HepG2 (cell line): Measurements from ENCODE around the gene LRP1-AS. TPM values are rescaled to one million over a fixed set of nuclear protein-coding genes. Genes with fewer than 3 reads are reported as not detected.

Experiments used
- AHR ChIP-seq: IDR thresholded peaks from 2 replicates; pipeline ENCODE4 v1.6.1; 2018; ENCODE audit warnings: missing genetic modification reagents, missing compliant biosample characterization
- ARNTL ChIP-seq: sonication (generic); formaldehyde crosslinking; IDR thresholded peaks from 2 replicates; pipeline ENCODE4 v1.4.0; 2020; ENCODE audit warnings: mild to moderate bottlenecking, missing genetic modification reagents
- CEBPB ChIP-seq: IDR thresholded peaks from 2 replicates; pipeline ENCODE4 v1.6.1; 2011; ENCODE audit warnings: low read depth, low read length, improper control_type of control experiment, borderline replicate concordance
- CHD2 ChIP-seq: IDR thresholded peaks from 2 replicates; pipeline ENCODE4 v1.6.1; 2011; ENCODE audit warnings: low read depth, low read length, improper control_type of control experiment
- FOXO1 ChIP-seq: sonication (generic); formaldehyde crosslinking; IDR thresholded peaks from 2 replicates; pipeline ENCODE4 v1.4.0; 2020; ENCODE audit warnings: missing genetic modification reagents
- GFI1 ChIP-seq: sonication (generic); formaldehyde crosslinking; IDR thresholded peaks from 2 replicates; pipeline ENCODE4 v1.5.0; 2020; ENCODE audit warnings: missing genetic modification reagents, mild to moderate bottlenecking, borderline replicate concordance
- KAT2B ChIP-seq: fragments of 150-350 bp; IDR thresholded peaks from 2 replicates; pipeline ENCODE4 v1.6.1; 2014; ENCODE audit warnings: low read depth, low read length, borderline replicate concordance
- KAT8 ChIP-seq: IDR thresholded peaks from 2 replicates; pipeline ENCODE4 v1.6.1; 2016; ENCODE audit warnings: missing genetic modification reagents, missing compliant biosample characterization
- MEF2D ChIP-seq: sonication (generic); formaldehyde crosslinking; IDR thresholded peaks from 2 replicates; pipeline ENCODE4 v1.5.1; 2020; ENCODE audit warnings: mild to moderate bottlenecking, missing genetic modification reagents
- SRSF1 ChIP-seq: fragments of 200-400 bp; formaldehyde crosslinking; optimal IDR thresholded peaks from 2 replicates; pipeline ENCODE3; 2017; ENCODE audit warnings: mild to moderate bottlenecking, low read depth, low read length, moderate library complexity
- ZBTB7B ChIP-seq: sonication (generic); formaldehyde crosslinking; IDR thresholded peaks from 2 replicates; pipeline ENCODE4 v1.4.0; 2020; ENCODE audit warnings: missing genetic modification reagents
- ZFP1 ChIP-seq: IDR thresholded peaks from 2 replicates; pipeline ENCODE4 v1.6.1; 2016
- ZNF552 ChIP-seq: sonication (generic); formaldehyde crosslinking; IDR thresholded peaks from 2 replicates; pipeline ENCODE4 v1.9.0; 2022; ENCODE audit warnings: missing genetic modification reagents, mild to moderate bottlenecking, borderline replicate concordance
- ZNF558 ChIP-seq: sonication (generic); formaldehyde crosslinking; IDR thresholded peaks from 2 replicates; pipeline ENCODE4 v1.9.0; 2022; ENCODE audit warnings: mild to moderate bottlenecking, missing genetic modification reagents, borderline replicate concordance
- ZNF678 ChIP-seq: sonication (generic); formaldehyde crosslinking; IDR thresholded peaks from 2 replicates; pipeline ENCODE4 v1.4.0; 2020; ENCODE audit warnings: mild to moderate bottlenecking, missing genetic modification reagents
- ZNF703 ChIP-seq: sonication (generic); formaldehyde crosslinking; IDR thresholded peaks from 2 replicates; pipeline ENCODE4 v1.5.1; 2020; ENCODE audit warnings: missing genetic modification reagents, mild to moderate bottlenecking, moderate library complexity, borderline replicate concordance
- polyA plus RNA-seq, 8 experiments: library from polyadenylated mRNA; depleted of rRNA in 3 of 8; stranded (reverse) in 7 of 8; unstranded in 1 of 8; fragments of >200 nt; fragmentation: Illumina TruSeq in 4 of 8; extraction: Trizol in 4 of 8; gene quantifications; 2 replicates each; pipeline versions ENCODE4 v1.2.1 to v1.2.3, GENCODE V29; 2011 to 2016; ENCODE audit warnings: low read depth in 4 of 8, missing spikeins in 1 of 8, mixed read lengths in 1 of 8; ENCODE audit not compliant: insufficient read depth in 1 of 8
- total RNA-seq, 5 experiments: library from RNA; depleted of rRNA; stranded (reverse); fragments of >200 nt; fragmentation: Illumina TruSeq; extraction: Trizol; gene quantifications; 2 replicates each; pipeline ENCODE4 v1.2.3, GENCODE V29; 2016; ENCODE audit warnings: low read depth in 1 of 5
- TF ChIP-seq, protein P1 (sequence below): sonication (generic); formaldehyde crosslinking; IDR thresholded peaks from 2 replicates; pipeline ENCODE4 v1.5.0; 2020; ENCODE audit warnings: mild to moderate bottlenecking, missing genetic modification reagents
- TF ChIP-seq, protein P2 (sequence below): sonication (generic); formaldehyde crosslinking; IDR thresholded peaks from 2 replicates; pipeline ENCODE4 v1.4.0; 2020; ENCODE audit warnings: missing genetic modification reagents, mild to moderate bottlenecking, borderline replicate concordance
- TF ChIP-seq, protein P3 (sequence below): sonication (generic); formaldehyde crosslinking; IDR thresholded peaks from 2 replicates; pipeline ENCODE4 v1.8.0; 2022; ENCODE audit warnings: missing genetic modification reagents, mild to moderate bottlenecking, inconsistent platforms, borderline replicate concordance
- TF ChIP-seq, protein P4 (sequence below): sonication (generic); formaldehyde crosslinking; IDR thresholded peaks from 2 replicates; pipeline ENCODE4 v1.4.0; 2020; ENCODE audit warnings: missing genetic modification reagents, mild to moderate bottlenecking, borderline replicate concordance
- TF ChIP-seq, protein P5 (sequence below): sonication (generic); formaldehyde crosslinking; IDR thresholded peaks from 2 replicates; pipeline ENCODE4 v1.5.1; 2020; ENCODE audit warnings: missing genetic modification reagents, mild to moderate bottlenecking, borderline replicate concordance

Gene LRP1-AS
- total and polyA plus RNA-seq, 2 of the 13 experiments (the other 11 are each of a cell fraction or from before 2014, with no cell fraction given) = 0.20 TPM; not detected in 1

DNA sequence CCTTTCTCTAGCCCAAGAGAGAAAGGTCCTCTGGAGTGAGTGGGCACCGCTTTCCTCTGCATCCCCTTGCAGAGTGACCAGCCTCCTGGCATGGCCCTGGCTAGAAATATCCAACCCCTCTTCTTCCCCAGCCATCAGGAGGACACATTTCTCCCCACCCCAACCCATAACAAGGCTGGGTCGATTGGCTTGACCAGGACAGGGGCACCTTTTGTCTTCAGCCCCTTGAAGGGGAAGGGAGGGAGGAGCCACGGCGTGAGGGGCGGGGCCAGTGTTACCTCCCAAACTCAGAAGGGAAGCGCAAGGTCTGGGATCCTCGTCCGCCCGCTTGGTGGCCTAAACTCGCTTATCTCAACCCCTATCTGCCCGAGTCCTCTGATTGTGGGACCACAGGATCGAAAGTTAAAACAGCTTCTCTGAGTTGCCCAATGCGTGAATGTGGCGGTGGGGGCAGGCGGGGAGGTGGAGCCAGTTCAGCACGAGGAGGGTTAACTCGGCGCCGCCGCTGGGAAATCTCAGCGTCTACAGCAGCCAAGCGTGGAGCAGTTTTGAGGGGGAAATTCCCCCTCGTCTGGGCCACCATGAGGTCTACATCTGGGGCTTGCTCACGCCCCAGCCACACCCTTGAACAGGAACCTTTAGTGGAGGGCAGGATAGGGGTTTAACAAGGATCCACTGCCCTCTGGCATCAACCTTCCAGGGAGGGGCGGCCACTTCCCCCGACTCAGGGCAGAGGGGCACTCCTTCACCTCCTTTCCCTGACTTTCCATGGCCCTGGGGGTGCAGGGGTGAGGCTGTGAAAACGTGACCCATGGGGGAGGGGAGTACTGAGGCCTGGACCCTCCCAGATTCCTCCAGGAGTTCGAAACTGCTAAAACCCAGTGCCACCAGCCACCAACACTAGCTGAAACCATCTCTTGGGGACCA lies 37.1 kb downstream of the LRP1-AS start (continued):
- TF ChIP-seq, protein P1, sequence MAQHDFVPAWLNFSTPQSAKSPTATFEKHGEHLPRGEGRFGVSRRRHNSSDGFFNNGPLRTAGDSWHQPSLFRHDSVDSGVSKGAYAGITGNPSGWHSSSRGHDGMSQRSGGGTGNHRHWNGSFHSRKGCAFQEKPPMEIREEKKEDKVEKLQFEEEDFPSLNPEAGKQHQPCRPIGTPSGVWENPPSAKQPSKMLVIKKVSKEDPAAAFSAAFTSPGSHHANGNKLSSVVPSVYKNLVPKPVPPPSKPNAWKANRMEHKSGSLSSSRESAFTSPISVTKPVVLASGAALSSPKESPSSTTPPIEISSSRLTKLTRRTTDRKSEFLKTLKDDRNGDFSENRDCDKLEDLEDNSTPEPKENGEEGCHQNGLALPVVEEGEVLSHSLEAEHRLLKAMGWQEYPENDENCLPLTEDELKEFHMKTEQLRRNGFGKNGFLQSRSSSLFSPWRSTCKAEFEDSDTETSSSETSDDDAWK (CRISPR knock-in tag) = no peak
- 0 out of 2 replicates have a peak, but pooled peaks have one; percentile 23 for TF ChIP-seq ZBTB7B (CRISPR knock-in tag)
- no peak for TF ChIP-seq CEBPB
- no peak for TF ChIP-seq ZFP1 (CRISPR knock-in tag)
- no peak for TF ChIP-seq ZNF552
- TF ChIP-seq KAT8 (CRISPR knock-in tag) = no peak
- no peak; the same call in 1 of the 2 replicates for TF ChIP-seq ARNTL (CRISPR knock-in tag)
- TF ChIP-seq CHD2 = no peak
- TF ChIP-seq, protein P2, sequence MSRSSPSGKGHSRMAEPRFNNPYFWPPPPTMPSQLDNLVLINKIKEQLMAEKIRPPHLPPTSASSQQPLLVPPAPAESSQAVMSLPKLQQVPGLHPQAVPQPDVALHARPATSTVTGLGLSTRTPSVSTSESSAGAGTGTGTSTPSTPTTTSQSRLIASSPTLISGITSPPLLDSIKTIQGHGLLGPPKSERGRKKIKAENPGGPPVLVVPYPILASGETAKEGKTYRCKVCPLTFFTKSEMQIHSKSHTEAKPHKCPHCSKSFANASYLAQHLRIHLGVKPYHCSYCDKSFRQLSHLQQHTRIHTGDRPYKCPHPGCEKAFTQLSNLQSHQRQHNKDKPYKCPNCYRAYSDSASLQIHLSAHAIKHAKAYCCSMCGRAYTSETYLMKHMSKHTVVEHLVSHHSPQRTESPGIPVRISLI = no peak
- no peak for TF ChIP-seq MEF2D (CRISPR knock-in tag)
- TF ChIP-seq, protein P3, sequence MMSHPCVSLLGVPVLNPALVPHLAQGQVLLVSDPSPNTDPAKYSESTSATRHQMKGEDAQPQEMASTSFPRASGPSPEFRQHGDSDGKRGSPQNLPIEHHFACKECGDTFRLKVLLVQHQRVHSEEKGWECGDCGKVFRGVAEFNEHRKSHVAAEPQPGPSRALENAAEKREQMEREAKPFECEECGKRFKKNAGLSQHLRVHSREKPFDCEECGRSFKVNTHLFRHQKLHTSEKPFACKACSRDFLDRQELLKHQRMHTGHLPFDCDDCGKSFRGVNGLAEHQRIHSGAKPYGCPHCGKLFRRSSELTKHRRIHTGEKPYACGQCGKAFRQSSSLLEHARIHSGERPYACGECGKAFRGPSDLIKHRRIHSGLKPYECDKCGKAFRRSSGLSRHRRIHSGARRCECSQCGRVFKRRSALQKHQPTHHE (CRISPR knock-in tag) = no peak
- TF ChIP-seq ZNF558 (CRISPR knock-in tag) = no peak
- TF ChIP-seq SRSF1 = no peak
- TF ChIP-seq ZNF703 (CRISPR knock-in tag) = no peak
- no peak for TF ChIP-seq ZNF678 (CRISPR knock-in tag)
- TF ChIP-seq AHR = no peak
- peak; percentile 35; the same call in 1 of the 2 replicates for TF ChIP-seq GFI1 (CRISPR knock-in tag)
- no peak for TF ChIP-seq FOXO1 (CRISPR knock-in tag)
- TF ChIP-seq, protein P4, sequence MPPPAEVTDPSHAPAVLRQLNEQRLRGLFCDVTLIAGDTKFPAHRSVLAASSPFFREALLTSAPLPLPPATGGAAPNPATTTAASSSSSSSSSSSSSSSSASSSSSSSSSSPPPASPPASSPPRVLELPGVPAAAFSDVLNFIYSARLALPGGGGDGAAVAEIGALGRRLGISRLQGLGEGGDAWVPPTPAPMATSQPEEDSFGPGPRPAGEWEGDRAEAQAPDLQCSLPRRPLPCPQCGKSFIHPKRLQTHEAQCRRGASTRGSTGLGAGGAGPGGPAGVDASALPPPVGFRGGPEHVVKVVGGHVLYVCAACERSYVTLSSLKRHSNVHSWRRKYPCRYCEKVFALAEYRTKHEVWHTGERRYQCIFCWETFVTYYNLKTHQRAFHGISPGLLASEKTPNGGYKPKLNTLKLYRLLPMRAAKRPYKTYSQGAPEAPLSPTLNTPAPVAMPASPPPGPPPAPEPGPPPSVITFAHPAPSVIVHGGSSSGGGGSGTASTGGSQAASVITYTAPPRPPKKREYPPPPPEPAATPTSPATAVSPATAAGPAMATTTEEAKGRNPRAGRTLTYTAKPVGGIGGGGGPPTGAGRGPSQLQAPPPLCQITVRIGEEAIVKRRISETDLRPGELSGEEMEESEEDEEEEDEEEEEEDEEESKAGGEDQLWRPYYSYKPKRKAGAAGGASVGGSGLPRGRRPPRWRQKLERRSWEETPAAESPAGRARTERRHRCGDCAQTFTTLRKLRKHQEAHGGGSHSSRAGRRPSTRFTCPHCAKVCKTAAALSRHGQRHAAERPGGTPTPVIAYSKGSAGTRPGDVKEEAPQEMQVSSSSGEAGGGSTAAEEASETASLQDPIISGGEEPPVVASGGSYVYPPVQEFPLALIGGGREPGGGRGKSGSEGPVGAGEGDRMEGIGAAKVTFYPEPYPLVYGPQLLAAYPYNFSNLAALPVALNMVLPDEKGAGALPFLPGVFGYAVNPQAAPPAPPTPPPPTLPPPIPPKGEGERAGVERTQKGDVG (CRISPR knock-in tag) = no peak
- TF ChIP-seq, protein P5, sequence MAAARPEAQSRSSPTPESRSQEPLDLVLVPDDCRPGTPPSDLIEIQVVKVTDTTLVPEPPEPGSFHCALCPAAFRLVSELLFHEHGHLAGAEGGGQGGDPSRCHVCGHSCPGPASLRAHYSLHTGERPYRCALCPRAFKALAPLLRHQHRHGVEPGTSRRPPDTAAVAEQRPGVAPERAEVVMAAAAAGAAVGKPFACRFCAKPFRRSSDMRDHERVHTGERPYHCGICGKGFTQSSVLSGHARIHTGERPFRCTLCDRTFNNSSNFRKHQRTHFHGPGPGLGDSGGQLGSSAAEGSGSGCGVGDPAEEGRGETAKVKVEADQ = no peak
- no peak for TF ChIP-seq KAT2B
